Islet precursor cell (in vitro differentiated cells): ENCODE measurements around the gene ATG2A.

ENCODE experiments used
- DNase-seq: peaks from one replicate; pipeline ENCODE4 v3.0.0-alpha.2; 2018

The ATG2A gene

GRCh38 chr11:64900774-64901173, 16.2 kb downstream of the ATG2A start:
- no peak for DNase-seq

GRCh38 chr11:64900263-64900678, 16.7 kb downstream of the ATG2A start:
- DNase-seq, result no peak

GRCh38 chr11:64898541-64898940, 18.5 kb downstream of the ATG2A start:
- no peak for DNase-seq

- DNase-seq, result no peak
These were observed 18.9 kb downstream of the ATG2A start for GRCh38 chr11:64898076-64898445.

GRCh38 chr11:64897381-64898075, 19.5 kb downstream of the ATG2A start:
- DNase-seq, result no peak

GRCh38 chr11:64896448-64897022, 20.5 kb downstream of the ATG2A start:
- DNase-seq, result no peak

- no peak for DNase-seq
These were observed 22.1 kb downstream of the ATG2A start for GRCh38 chr11:64894812-64895452.

GRCh38 chr11:64894070-64894811, 22.8 kb downstream of the ATG2A start:
- DNase-seq, result peak; percentile 90

GRCh38 chr11:64893194-64894069, 23.6 kb downstream of the ATG2A start:
- DNase-seq, result no peak

- DNase-seq, result no peak
These were observed 24.2 kb downstream of the ATG2A start for GRCh38 chr11:64892838-64893193.

GRCh38 chr11:64892411-64892831, 24.6 kb downstream of the ATG2A start:
- no peak for DNase-seq

- no peak for DNase-seq
These were observed 25.1 kb downstream of the ATG2A start for GRCh38 chr11:64891880-64892279.

GRCh38 chr11:64891215-64891848, 25.7 kb downstream of the ATG2A start:
- DNase-seq, result no peak

- no peak for DNase-seq
These were observed 26.5 kb downstream of the ATG2A start for GRCh38 chr11:64890522-64890939.

GRCh38 chr11:64888729-64889511, 28.1 kb downstream of the ATG2A start:
- DNase-seq, result peak; percentile 69

GRCh38 chr11:64888406-64888728, 28.6 kb downstream of the ATG2A start:
- DNase-seq, result no peak

GRCh38 chr11:64887757-64888405, 29.1 kb downstream of the ATG2A start:
- peak; percentile 87 for DNase-seq

GRCh38 chr11:64887234-64887756, 29.7 kb downstream of the ATG2A start:
- no peak for DNase-seq

GRCh38 chr11:64885367-64886286, 31.4 kb downstream of the ATG2A start:
- DNase-seq, result no peak

- no peak for DNase-seq
These were observed 33.0 kb downstream of the ATG2A start for GRCh38 chr11:64884019-64884418.
